ENCODE measurements around the gene COL23A1. TPM values are rescaled to one million over a fixed set of nuclear protein-coding genes. Genes with fewer than 3 reads are reported as not detected.

The COL23A1 gene
- total and polyA plus RNA-seq, 2 donors (not counting 1 experiment from before 2014, with no cell fraction given): not detected

DNA sequence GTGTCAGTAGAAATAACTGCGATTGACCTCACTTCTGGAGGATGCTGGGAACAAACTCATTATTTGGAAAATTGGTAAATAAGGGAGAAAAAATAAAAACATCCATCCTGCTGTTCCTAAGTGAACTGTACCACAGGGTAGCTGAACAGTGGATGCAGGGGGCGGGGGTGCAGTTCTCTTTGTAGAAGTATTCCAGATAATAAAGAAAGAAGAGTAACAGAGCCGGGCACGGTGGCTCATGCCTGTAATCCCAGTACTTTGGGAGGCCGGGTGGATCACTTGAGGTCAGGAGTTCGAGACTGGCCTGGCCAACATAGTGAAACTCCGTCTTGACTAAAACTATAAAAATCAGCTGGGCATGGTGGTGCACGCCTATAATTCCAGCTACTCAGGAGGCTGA is 132.1 kb downstream of the COL23A1 start:
- Histone ChIP-seq H3K9ac (ENCODE audit: insufficient read depth, low read length) (no peak overlapping the region), H3K27ac (ENCODE audit: insufficient read depth, low read length) (no peak overlapping the region), H3K4me1 (ENCODE audit: control insufficient read depth, extremely low read depth, insufficient read depth, low read length) (no peaks in the 10 kb centered on the region), H3K79me2 (ENCODE audit: control insufficient read depth, insufficient read depth, low read length) (no peaks in the 10 kb centered on the region), H3K36me3 (ENCODE audit: control insufficient read depth, insufficient read depth, low read length) (no peaks in the 10 kb centered on the region), H2AFZ (ENCODE audit: low read length) (no peak overlapping the region), H3K27me3 (ENCODE audit: control insufficient read depth, insufficient read depth, low read length) (no peaks in the 10 kb centered on the region), H4K20me1 (ENCODE audit: control insufficient read depth, extremely low read depth, insufficient read depth, low read length) (no peaks in the 10 kb centered on the region), H3K4me2 (ENCODE audit: extremely low read depth, insufficient read depth, low read length) (no peak overlapping the region), H3K4me3 (replicated peaks in 1 of 4; ENCODE audit: control extremely low read depth in 1 of 4, insufficient read depth in 1 of 4, low read depth in 3 of 4, low read length in 4 of 4) (no peak overlapping the region), H3K9me3 (ENCODE audit: control insufficient read depth, insufficient read depth, low read depth, low read length) (no peaks in the 10 kb centered on the region)
- TF ChIP-seq, protein P1, sequence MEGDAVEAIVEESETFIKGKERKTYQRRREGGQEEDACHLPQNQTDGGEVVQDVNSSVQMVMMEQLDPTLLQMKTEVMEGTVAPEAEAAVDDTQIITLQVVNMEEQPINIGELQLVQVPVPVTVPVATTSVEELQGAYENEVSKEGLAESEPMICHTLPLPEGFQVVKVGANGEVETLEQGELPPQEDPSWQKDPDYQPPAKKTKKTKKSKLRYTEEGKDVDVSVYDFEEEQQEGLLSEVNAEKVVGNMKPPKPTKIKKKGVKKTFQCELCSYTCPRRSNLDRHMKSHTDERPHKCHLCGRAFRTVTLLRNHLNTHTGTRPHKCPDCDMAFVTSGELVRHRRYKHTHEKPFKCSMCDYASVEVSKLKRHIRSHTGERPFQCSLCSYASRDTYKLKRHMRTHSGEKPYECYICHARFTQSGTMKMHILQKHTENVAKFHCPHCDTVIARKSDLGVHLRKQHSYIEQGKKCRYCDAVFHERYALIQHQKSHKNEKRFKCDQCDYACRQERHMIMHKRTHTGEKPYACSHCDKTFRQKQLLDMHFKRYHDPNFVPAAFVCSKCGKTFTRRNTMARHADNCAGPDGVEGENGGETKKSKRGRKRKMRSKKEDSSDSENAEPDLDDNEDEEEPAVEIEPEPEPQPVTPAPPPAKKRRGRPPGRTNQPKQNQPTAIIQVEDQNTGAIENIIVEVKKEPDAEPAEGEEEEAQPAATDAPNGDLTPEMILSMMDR (conservative IDR thresholded peaks at IDR 0.05 in 1 of 2, IDR thresholded peaks at IDR 0.05 in 1 of 2; ENCODE audit: low read depth in 1 of 2, low read length in 2 of 2): no peak
- TF ChIP-seq EZH2 (IDR thresholded peaks at IDR 0.05; ENCODE audit: low read length, missing control alignments): no peak
- DNase-seq (ENCODE audit: low read depth in 2 of 2): no peak

DNA sequence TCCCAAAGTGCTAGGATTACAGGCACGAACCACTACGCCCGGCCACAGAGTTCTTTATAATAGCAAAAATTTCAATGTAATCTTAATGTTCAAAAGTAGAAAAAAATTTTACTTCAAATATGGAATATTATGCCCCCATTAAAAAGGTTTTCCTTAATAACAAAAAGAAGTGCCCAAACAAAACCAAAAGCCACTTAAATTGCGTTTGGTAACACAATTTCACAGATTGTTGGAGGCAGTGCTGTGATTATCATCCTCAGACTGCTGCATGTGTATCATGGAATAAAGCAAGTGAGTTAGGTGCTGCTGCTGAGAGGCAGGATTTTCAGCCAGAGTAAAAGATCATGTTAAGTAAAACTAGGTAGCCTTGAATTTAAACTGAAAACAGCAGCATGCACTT is 132.7 kb downstream of the COL23A1 start:
- H3K9me3 ChIP-seq (ENCODE audit: control insufficient read depth, insufficient read depth, low read depth, low read length): no peaks in the 10 kb centered on the region
- H2AFZ ChIP-seq (ENCODE audit: low read length): no peak overlapping the region
- H3K36me3 ChIP-seq (ENCODE audit: control insufficient read depth, insufficient read depth, low read length): no peaks in the 10 kb centered on the region
- no peaks in the 10 kb centered on the region for H3K79me2 ChIP-seq (ENCODE audit: control insufficient read depth, insufficient read depth, low read length)
- no peaks in the 10 kb centered on the region for H4K20me1 ChIP-seq (ENCODE audit: control insufficient read depth, extremely low read depth, insufficient read depth, low read length)
- no peaks in the 10 kb centered on the region for H3K4me1 ChIP-seq (ENCODE audit: control insufficient read depth, extremely low read depth, insufficient read depth, low read length)
- TF ChIP-seq, protein P1 (conservative IDR thresholded peaks at IDR 0.05 in 1 of 2, IDR thresholded peaks at IDR 0.05 in 1 of 2; ENCODE audit: low read depth in 1 of 2, low read length in 2 of 2): no peak
- TF ChIP-seq EZH2 (IDR thresholded peaks at IDR 0.05; ENCODE audit: low read length, missing control alignments): no peak
- H3K4me3 ChIP-seq (replicated peaks in 1 of 4; ENCODE audit: control extremely low read depth in 1 of 4, insufficient read depth in 1 of 4, low read depth in 3 of 4, low read length in 4 of 4): no peak overlapping the region
- H3K9ac ChIP-seq (ENCODE audit: insufficient read depth, low read length): no peak overlapping the region
- no peaks in the 10 kb centered on the region for H3K27me3 ChIP-seq (ENCODE audit: control insufficient read depth, insufficient read depth, low read length)
- no peak for DNase-seq (ENCODE audit: low read depth in 2 of 2)
- H3K27ac ChIP-seq (ENCODE audit: insufficient read depth, low read length): no peak overlapping the region
- H3K4me2 ChIP-seq (ENCODE audit: extremely low read depth, insufficient read depth, low read length): no peak overlapping the region

DNA sequence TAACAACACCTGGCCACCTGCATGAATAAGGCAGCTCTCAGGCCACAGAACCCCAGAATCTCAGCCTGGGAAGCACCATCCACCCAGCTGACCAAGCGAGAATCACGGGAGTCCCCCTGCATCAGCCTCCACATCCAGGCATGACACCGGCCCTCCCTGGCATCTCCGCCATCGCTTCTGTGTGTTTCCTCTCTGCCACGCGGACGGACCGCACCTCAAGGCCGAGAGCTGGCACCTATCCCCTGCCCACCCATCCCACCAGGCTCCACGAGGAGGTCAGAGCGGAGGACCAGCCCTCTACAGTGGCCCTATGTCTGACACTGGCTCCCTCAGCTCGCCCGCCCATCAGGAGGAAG is 134.7 kb downstream of the COL23A1 start:
- Histone ChIP-seq H3K79me2 (ENCODE audit: control insufficient read depth, insufficient read depth, low read length) (no peaks in the 10 kb centered on the region), H3K4me2 (ENCODE audit: extremely low read depth, insufficient read depth, low read length) (no peak overlapping the region)
- DNase-seq (ENCODE audit: low read depth in 2 of 2): no peak

More for the DNA sequence above, 134.7 kb downstream of the COL23A1 start:
- no peak overlapping the region for H2AFZ ChIP-seq (ENCODE audit: low read length)
- no peaks in the 10 kb centered on the region for H3K36me3 ChIP-seq (ENCODE audit: control insufficient read depth, insufficient read depth, low read length)
- no peak overlapping the region for H3K4me3 ChIP-seq (replicated peaks in 1 of 4; ENCODE audit: control extremely low read depth in 1 of 4, insufficient read depth in 1 of 4, low read depth in 3 of 4, low read length in 4 of 4)
- TF ChIP-seq, protein P1 (conservative IDR thresholded peaks at IDR 0.05 in 1 of 2, IDR thresholded peaks at IDR 0.05 in 1 of 2; ENCODE audit: low read depth in 1 of 2, low read length in 2 of 2): no peak
- TF ChIP-seq EZH2 (IDR thresholded peaks at IDR 0.05; ENCODE audit: low read length, missing control alignments): no peak
- H3K27ac ChIP-seq (ENCODE audit: insufficient read depth, low read length): no peak overlapping the region
- no peaks in the 10 kb centered on the region for H3K4me1 ChIP-seq (ENCODE audit: control insufficient read depth, extremely low read depth, insufficient read depth, low read length)
- H4K20me1 ChIP-seq (ENCODE audit: control insufficient read depth, extremely low read depth, insufficient read depth, low read length): no peaks in the 10 kb centered on the region
- no peak overlapping the region for H3K9ac ChIP-seq (ENCODE audit: insufficient read depth, low read length)
- H3K27me3 ChIP-seq (ENCODE audit: control insufficient read depth, insufficient read depth, low read length): no peaks in the 10 kb centered on the region
- no peaks in the 10 kb centered on the region for H3K9me3 ChIP-seq (ENCODE audit: control insufficient read depth, insufficient read depth, low read depth, low read length)

Measured in fibroblast of lung (primary cell).